PC-3 (cell line): Measurements from ENCODE around the gene RYR2. TPM values are rescaled to one million over a fixed set of nuclear protein-coding genes. Genes with fewer than 3 reads are reported as not detected.
"Not testable (repeated sequence)": the region's sequence is repeated elsewhere in the genome, so short reads cannot be mapped to it uniquely, and the experiment has no call there.

Experiments used
- ATAC-seq: fragments of 200-7000 bp; cut with Tn5 transposase; 2 replicates; pipeline ENCODE4 v1.9.1; 2020; ENCODE audit warnings: mild to moderate bottlenecking, moderate library complexity
- BruUV-seq: library from RNA; stranded (reverse); fragments of 400-500 nt; replicated peaks from 2 replicates; lab custom pipeline; 2021; lab: Mats Ljungman, UMichigan
- CTCF ChIA-PET: fragments of 300-600 bp; sonication (Branson Sonifier 250); formaldehyde crosslinking; loops from one replicate; lab custom pipeline; 2022; ENCODE audit warnings: antibody characterized with exemption; lab: Charles Lee
- POLR2A ChIA-PET: fragments of 300-600 bp; sonication (Branson Sonifier 250); formaldehyde crosslinking; loops from one replicate; lab custom pipeline; 2022; ENCODE audit warnings: antibody characterized with exemption; ENCODE audit not compliant: unreplicated experiment; lab: Charles Lee
- DNase-seq: peaks from one replicate; pipeline ENCODE4 v3.0.0-alpha.2; 2015
- H2AFZ ChIP-seq: fragments of 300-600 bp; sonication (generic); 2 replicates; pipeline ENCODE4 v1.6.0; 2016; ENCODE audit warnings: antibody characterized with exemption, low read length
- H3F3A ChIP-seq: fragments of 300-600 bp; sonication (generic); one replicate; pipeline ENCODE4 v1.6.0; 2017; ENCODE audit warnings: antibody characterized with exemption, low read length, control low read depth, mild to moderate bottlenecking; ENCODE audit not compliant: unreplicated experiment
- H3K27ac ChIP-seq: fragments of 300-600 bp; sonication (generic); 2 replicates; pipeline ENCODE4 v1.5.1; 2016; ENCODE audit warnings: mild to moderate bottlenecking, low read length
- H3K27me3 ChIP-seq: fragments of 300-600 bp; sonication (generic); 2 replicates; pipeline ENCODE4 v1.6.1; 2016; ENCODE audit warnings: low read length, mixed read lengths
- H3K36me3 ChIP-seq: fragments of 300-600 bp; sonication (generic); 2 replicates; pipeline ENCODE4 v1.6.1; 2016; ENCODE audit warnings: low read depth, mixed run types, low read length, mixed read lengths
- H3K4me1 ChIP-seq: fragments of 300-600 bp; sonication (generic); 2 replicates; pipeline ENCODE4 v1.5.1; 2016; ENCODE audit warnings: low read length; ENCODE audit not compliant: insufficient read depth
- H3K4me2 ChIP-seq: fragments of 300-600 bp; sonication (generic); 2 replicates; pipeline ENCODE4 v1.6.0; 2016; ENCODE audit warnings: low read length
- H3K4me3 ChIP-seq: fragments of 300-600 bp; sonication (generic); 2 replicates; pipeline ENCODE4 v1.5.1; 2016; ENCODE audit warnings: mild to moderate bottlenecking, low read length, mixed read lengths
- H3K79me2 ChIP-seq: fragments of 300-600 bp; sonication (generic); 2 replicates; pipeline ENCODE4 v1.6.1; 2017; ENCODE audit warnings: low read length, mixed read lengths
- H3K9ac ChIP-seq: fragments of 300-600 bp; sonication (generic); 2 replicates; pipeline ENCODE4 v1.6.0; 2016; ENCODE audit warnings: mild to moderate bottlenecking, low read length
- H3K9me2 ChIP-seq: fragments of 300-600 bp; sonication (generic); replicated peaks from 2 replicates; pipeline ENCODE4 v1.6.1; 2016; ENCODE audit warnings: mixed run types, low read length, mixed read lengths
- H3K9me3 ChIP-seq: fragments of 300-600 bp; sonication (generic); 2 replicates; pipeline ENCODE4 v1.6.1; 2016; ENCODE audit warnings: low read length, mixed read lengths
- H4K20me1 ChIP-seq: fragments of 300-600 bp; sonication (generic); 2 replicates; pipeline ENCODE4 v1.6.1; 2016; ENCODE audit warnings: low read length, mixed read lengths
- EZH2 ChIP-seq: fragments of 300-600 bp; sonication (generic); IDR thresholded peaks from one replicate; pipeline ENCODE4 v1.6.1; 2017; ENCODE audit warnings: antibody characterized with exemption, mild to moderate bottlenecking, low read length; ENCODE audit not compliant: unreplicated experiment
- EZH2phosphoT487 ChIP-seq: fragments of 300-600 bp; sonication (generic); IDR thresholded peaks from 2 replicates; pipeline ENCODE4 v1.6.1; 2018; ENCODE audit warnings: mild to moderate bottlenecking, antibody characterized with exemption, low read length, borderline replicate concordance
- intact Hi-C: fragments of 100-400 bp; cut with micrococcal nuclease; formaldehyde crosslinking; loops from 2 replicates; pipeline ENCODE4 v1.9.0; 2023
- total RNA-seq: library from RNA; depleted of rRNA; stranded (reverse); fragments of >200 nt; gene quantifications from 2 replicates; pipeline ENCODE4 v1.2.3, GENCODE V29; 2014
- TF ChIP-seq, protein P1 (sequence below): fragments of 300-600 bp; sonication (generic); conservative IDR thresholded peaks from 2 replicates; pipeline ENCODE4 v1.5.1; 2017; ENCODE audit warnings: antibody characterized with exemption, low read depth, mild to moderate bottlenecking, low read length

The RYR2 gene
- total RNA-seq, 1 experiment from 2014 or later = not detected

DNA sequence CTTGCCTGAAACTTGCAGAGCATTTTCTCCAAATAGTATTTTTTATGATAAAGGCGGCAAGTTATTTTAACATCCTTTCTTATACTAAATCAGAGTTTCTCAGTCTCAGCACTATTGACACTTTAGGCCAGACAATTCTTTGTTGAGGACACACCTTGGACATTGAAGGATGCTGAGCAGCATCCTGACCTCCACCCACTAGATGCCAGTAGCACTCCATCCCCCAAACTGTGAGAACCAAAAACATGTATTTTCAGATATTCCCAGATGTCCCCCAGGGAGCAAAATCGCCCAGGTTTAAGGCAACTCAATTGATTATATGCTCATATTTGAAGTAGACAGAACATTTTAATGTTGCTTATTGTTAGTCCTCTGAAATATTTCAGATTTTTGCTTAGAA lies 549.4 kb downstream of the RYR2 start:
- intact Hi-C loops = no loop called here
- DNase-seq = no peak

DNA sequence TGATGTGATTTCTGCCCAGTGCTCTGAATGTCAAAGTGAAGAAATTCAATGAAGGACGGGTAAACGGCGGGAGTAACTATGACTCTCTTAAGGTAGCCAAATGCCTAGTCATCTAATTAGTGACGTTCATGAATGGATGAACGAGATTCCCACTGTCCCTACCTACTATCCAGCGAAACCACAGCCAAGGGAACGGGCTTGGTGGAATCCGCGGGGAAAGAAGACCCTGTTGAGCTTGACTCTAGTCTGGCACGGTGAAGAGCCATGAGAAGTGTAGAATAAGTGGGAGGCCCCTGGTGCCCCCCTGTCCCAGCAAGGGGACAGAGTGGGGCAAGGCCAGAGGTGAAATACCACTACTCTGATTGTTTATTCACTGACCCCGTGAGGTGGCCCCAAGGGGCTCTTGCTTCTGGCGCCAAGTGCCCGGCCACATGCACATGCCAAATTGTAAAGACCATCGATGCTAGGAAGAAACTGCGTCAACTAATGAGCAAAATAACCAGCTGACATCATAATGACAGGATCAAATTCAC lies 561.1 kb downstream of the RYR2 start:
- DNase-seq, H2AFZ ChIP-seq, H3K4me1 ChIP-seq, intact Hi-C loops, H3K27me3 ChIP-seq, ATAC-seq, BruUV-seq, H3K36me3 ChIP-seq, H4K20me1 ChIP-seq, H3F3A ChIP-seq, H3K9me3 ChIP-seq, CTCF ChIA-PET, H3K79me2 ChIP-seq, H3K4me3 ChIP-seq, H3K9ac ChIP-seq, H3K27ac ChIP-seq, H3K9me2 ChIP-seq, POLR2A ChIA-PET, H3K4me2 ChIP-seq: not testable (repeated sequence)

More for the DNA sequence above, 549.4 kb downstream of the RYR2 start:
- ATAC-seq = no peak
- no peaks in the 10 kb centered on the region for H3K9me3 ChIP-seq
- ChIA-PET CTCF (no interaction called here), POLR2A (no interaction called here)
- no peaks in the 10 kb centered on the region for H3K79me2 ChIP-seq
- H3F3A ChIP-seq = no peaks in the 10 kb centered on the region
- no peak overlapping the region for H3K4me3 ChIP-seq
- H3K36me3 ChIP-seq = no peaks in the 10 kb centered on the region
- H4K20me1 ChIP-seq = no peaks in the 10 kb centered on the region
- no peak overlapping the region for H3K4me2 ChIP-seq
- TF ChIP-seq EZH2phosphoT487 = no peak
- no peak for TF ChIP-seq EZH2
- H3K9ac ChIP-seq = no peak overlapping the region
- no peak overlapping the region for H3K27ac ChIP-seq
- H3K4me1 ChIP-seq = no peaks in the 10 kb centered on the region
- no peak overlapping the region for H2AFZ ChIP-seq
- H3K27me3 ChIP-seq = peaks cover 9% of the 10 kb centered on the region; the same call in 1 of the 2 replicates
- BruUV-seq = no TSS peak
- no peaks in the 10 kb centered on the region for H3K9me2 ChIP-seq

DNA sequence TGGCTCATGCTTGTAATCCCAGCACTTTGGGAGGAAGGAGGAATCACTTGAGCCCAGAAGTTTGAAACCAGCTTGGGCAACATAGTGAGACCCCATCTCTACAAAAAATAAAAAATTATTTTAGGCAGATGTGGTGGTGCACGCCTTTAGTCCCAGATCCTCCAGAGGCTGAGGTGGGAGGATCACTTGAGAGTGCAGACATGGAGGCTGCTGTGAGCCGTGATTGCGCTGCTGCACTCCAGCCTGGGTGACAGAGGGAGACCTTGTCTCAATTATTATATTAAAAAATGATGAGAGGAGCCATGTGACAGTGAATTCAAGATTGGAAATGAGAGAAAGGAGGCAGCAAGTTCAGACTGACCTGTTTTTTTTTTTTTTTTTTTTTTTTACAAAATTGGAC lies 566.4 kb downstream of the RYR2 start:
- H4K20me1 ChIP-seq = no peaks in the 10 kb centered on the region
- intact Hi-C loops = no loop called here
- H3K9me3 ChIP-seq = no peaks in the 10 kb centered on the region
- BruUV-seq = no TSS peak
- no peak overlapping the region for H3K4me2 ChIP-seq
- H3K4me1 ChIP-seq = no peaks in the 10 kb centered on the region
- H3F3A ChIP-seq = no peaks in the 10 kb centered on the region
- ATAC-seq (no peak), DNase-seq (no peak)
- H3K9me2 ChIP-seq = no peaks in the 10 kb centered on the region
- TF ChIP-seq, protein P1, sequence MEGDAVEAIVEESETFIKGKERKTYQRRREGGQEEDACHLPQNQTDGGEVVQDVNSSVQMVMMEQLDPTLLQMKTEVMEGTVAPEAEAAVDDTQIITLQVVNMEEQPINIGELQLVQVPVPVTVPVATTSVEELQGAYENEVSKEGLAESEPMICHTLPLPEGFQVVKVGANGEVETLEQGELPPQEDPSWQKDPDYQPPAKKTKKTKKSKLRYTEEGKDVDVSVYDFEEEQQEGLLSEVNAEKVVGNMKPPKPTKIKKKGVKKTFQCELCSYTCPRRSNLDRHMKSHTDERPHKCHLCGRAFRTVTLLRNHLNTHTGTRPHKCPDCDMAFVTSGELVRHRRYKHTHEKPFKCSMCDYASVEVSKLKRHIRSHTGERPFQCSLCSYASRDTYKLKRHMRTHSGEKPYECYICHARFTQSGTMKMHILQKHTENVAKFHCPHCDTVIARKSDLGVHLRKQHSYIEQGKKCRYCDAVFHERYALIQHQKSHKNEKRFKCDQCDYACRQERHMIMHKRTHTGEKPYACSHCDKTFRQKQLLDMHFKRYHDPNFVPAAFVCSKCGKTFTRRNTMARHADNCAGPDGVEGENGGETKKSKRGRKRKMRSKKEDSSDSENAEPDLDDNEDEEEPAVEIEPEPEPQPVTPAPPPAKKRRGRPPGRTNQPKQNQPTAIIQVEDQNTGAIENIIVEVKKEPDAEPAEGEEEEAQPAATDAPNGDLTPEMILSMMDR = no peak
- TF ChIP-seq EZH2phosphoT487 (no peak), EZH2 (no peak)
- H3K27ac ChIP-seq = no peak overlapping the region
- no peaks in the 10 kb centered on the region for H3K36me3 ChIP-seq
- ChIA-PET POLR2A (no interaction called here), CTCF (no interaction called here)
- H3K27me3 ChIP-seq = no peaks in the 10 kb centered on the region
- H3K9ac ChIP-seq = no peak overlapping the region
- H3K4me3 ChIP-seq = no peak overlapping the region
- H2AFZ ChIP-seq = no peak overlapping the region
- H3K79me2 ChIP-seq = no peaks in the 10 kb centered on the region

DNA sequence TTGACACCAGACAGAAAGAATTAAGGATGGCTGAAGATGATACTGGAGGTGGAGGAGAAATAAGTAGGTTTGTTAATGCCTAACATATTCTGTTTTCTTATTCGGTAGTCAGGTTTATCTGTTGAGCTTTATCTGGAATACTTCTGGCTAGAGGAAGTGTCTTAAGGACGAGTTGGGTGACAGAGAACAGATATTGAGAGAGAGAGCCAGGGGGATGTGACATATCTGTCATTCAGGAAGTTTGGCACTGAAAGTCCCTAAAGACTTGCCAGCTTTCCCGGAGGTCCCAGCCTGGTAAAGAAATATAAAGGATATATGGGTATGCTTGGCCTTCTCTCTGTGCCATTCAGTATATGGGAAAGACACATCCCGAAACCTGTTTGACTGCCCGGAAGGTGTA lies 568.2 kb downstream of the RYR2 start:
- Histone ChIP-seq H3K27ac (no peak overlapping the region), H3F3A (no peaks in the 10 kb centered on the region), H3K9me2 (no peaks in the 10 kb centered on the region), H3K36me3 (no peaks in the 10 kb centered on the region), H3K4me1 (no peaks in the 10 kb centered on the region), H3K4me2 (no peak overlapping the region), H3K4me3 (no peak overlapping the region), H3K79me2 (no peaks in the 10 kb centered on the region), H4K20me1 (no peaks in the 10 kb centered on the region), H3K27me3 (no peaks in the 10 kb centered on the region), H3K9ac (no peak overlapping the region), H2AFZ (no peak overlapping the region), H3K9me3 (no peaks in the 10 kb centered on the region)
- ATAC-seq = no peak
- BruUV-seq = no TSS peak
- intact Hi-C loops = no loop called here
- no peak for DNase-seq
- POLR2A ChIA-PET = no interaction called here
- CTCF ChIA-PET = no interaction called here
- no peak for TF ChIP-seq EZH2phosphoT487
